ENCODE results near the gene KCNIP1.

KCNIP1 gene

DNA sequence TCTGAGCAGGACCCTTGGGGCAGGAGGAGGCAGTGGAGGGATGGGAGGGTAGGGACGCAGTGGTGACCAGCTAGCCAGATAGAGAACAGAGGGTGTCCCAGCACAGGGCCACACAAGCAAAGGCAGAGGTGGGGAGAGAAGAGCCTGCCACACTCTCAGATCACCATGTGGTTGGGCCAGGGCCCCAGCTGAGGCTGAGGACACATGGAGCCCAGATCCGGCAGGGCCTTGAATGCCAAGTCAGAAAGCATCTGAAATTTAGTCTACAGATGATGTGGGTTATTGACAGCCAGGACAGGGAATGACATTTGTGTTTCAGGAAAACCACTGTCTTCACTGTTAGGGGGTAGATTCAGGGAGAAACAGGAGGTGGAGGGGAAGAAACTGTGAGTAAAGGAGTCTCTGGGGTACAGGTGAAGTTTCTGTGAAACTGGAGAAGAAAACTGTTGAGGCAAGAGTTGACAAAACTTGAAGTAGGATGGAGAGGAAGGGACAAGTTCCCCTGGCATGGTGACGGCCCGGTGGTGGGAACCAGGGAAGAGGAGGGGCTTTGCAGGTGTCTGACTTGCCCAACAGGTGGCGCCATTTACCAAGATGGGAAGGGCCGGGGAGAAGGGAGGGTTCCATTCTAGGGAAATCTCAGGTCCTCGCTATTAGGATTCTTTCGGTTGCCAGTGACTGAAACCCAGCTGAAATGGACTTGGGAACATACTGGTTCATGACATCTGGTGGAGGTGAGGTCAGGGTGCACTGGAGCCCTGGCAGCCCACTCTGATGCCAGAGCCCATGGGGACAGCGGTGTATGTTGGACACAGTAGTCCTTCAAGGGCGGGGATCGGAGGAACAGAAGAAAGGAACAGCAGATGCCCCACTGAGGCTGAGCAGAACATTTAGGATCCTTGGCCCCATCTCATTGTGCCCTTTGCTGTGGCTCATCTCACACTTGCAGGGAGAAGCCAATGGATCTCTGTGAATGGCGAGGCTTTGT, 100.1 kb downstream of the KCNIP1 start:
- DNase-seq = peak; percentile 65 to 67

DNA sequence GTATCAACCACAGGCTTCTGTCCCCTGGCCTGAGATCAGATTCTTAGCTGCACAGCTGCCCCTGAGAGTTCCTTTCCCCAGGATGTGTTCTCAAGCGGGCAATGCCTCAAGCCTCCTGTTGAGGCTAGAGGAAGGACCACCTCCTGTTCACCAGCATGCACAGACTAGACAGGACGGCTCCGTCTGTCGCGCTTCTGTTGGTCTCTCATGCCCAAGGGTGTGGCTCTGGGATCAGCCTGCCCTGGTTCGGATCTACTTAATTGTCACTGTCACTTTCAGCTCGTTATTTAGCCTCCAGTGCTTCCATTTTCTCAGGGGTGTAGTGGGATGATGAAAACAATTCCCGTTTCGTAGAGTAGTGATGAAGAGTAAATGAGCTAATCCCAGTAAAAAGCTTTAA, 103.1 kb downstream of the KCNIP1 start:
- DNase-seq = no peak

DNA sequence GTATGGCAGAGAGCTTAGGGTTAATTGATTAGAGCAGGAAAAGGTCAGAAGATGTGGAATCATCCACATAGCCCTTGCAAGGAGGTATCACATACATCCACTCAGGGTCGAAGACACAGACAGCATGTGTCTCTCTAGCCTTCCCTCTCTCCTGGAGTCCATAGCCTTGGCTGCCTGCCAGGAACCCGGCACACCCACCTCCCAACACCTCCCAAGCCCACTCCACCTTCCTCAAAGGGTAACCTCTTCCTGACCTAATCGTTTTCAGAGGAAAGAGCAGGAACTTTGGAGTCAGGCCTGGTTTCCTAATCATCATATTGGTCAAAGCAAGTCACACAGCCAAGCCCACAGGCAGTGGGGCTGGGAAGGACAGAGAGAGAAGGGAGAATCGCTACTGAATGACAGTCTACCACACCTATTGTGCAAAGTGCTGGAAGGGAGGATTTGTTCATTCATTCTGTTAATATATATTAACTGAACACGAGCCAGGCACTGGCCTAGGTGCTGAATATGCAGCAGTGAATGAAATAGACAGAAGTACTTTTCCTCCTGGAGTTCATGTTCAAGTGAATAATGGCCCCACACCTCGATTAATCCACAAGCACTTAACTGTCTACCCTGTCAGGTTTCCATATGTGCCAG, 107.8 kb downstream of the KCNIP1 start:
- DNase-seq = no peak

DNA sequence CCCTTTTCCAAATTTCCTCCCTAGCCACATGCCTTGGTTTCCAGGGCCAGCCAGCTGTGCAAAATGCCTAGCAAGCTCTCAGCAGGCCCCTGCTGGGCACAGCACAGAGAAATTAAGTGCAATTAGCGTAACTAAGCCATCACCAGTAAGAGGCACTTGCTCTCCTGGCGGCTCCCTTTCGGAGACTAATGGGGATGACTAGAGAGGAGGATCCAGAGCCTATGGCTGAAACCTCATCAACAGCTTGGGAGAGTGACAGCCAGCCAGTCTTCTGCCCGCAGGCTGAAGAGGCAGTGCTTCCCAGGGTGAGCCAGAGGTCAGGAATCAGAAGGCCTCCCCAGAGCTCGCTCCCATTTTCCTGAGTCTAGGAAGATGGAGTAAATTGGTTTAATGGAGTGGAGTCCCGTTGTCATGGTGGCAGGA, 108.4 kb downstream of the KCNIP1 start:
- no peak for DNase-seq

DNA sequence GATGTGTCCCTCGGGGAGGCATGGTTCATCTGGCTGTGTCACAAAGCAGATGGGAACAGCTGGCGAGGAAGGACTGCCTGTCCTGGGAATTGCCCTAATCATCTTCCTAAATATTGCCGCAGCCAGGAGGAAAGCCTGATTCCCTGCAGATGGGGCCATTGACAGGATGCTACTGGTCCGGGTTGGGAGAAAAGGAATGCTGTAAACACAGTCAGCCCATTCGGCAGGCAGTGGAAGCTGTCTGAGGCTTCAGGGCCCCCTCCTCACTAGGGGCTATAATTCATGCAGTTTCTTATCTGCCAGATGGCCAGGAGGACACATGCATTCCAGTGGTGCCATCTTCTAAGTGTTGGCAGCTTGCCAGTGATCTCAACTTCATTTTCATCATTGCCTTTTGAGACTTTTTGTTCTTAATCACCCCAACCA, 110.3 kb downstream of the KCNIP1 start:
- DNase-seq = no peak

DNA sequence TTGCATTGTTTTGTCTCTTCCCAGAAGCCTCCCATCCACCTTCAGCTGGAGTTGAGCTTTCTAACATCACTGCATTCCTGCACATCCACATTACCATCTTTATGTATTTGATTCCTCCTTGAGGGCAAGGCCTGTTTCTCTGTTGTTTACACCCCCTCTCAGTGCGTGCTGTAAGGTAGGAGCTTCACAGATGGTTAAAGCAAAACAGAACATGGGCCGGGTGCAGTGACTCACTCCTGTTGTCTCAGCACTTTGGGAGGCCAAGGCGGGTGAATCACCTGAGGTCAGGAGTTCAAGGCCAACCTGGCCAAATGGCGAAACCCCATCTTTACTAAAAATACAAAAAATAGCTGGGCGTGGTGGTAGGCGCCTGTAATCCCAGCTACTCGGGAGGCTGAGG, 110.9 kb downstream of the KCNIP1 start:
- DNase-seq = no peak

DNA sequence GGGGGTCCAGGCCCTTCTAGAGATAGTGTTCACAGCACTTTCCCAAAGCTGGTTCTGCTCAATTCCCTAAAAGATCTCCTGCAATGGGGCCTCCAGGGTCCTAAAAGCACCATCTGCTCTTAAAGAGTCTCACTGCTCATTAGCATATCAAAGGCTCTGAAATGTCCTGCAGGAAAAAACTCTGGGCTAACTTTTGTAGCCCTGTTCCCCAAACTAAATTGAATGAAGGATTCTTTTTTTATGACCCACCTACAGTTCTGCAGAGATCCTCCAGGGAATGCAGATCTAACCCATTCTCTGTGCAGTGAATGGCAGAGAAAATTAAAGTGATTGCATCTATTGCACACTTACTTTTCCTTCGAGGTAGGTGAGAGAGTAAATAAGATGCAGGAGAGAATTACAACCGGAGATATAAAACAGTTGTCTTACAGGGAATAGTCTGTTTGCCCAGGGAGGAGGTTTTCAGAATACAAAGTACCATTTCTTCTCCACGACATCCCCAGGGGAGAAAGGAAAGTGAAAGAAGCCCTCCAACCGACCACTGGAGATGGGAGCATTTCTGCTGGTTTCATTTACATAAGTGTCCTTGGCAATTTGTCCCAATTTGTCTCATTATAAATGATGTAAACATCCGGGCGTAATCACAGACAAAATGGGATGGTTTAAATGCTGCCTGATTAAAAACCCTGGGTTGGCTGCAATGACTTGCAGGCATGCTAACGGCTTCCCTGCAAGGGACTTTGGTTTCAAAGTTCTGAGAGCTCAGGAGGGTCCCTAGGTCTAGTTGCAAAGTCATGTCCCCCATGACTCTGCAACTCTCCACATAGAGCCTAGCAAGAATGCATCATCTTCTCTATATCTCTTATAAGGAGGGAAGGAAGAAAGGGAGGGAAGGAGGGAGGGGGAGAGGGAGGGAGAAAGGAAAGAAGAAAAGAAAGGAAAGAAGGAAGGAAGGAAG, 114.0 kb downstream of the KCNIP1 start:
- DNase-seq = no peak

DNA sequence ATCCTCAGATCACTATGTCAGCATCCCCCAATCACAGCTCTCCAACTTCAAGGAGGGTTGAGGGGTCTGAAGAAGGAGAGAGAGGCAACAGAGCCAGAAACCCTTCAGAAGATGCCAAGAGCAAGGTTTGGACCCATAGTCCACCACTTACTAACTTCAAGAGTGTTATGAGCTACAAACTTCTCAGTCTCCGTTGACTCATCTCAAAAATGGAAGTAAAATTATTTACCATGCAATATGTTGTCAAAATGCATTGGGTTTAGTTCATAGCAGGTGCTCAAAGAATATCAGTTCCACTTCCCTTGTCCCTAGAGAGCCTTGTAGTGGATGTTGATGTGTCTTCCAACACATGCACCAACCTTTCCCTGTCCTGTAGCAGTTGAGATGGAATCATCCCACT, 116.0 kb downstream of the KCNIP1 start:
- no peak for DNase-seq

DNA sequence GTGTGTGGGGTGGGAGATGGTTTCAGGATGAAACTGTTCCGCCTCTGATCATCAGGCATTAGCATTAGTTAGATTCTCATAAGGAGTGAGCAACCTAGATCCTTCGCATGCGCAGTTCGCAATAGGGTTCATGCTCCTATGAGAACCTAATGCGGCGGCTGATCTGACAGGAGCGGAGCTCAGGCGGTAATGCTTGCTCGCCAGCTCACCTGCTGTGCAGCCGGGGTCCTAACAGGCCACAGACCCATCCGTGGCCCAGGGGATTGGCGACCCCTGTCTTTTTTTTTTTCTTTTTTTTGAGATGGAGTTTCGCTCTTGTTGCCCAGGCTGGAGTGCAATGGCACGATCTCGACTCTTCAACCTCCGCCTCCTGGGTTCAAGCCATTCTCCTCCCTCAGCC, 119.1 kb downstream of the KCNIP1 start:
- DNase-seq = no peak

DNA sequence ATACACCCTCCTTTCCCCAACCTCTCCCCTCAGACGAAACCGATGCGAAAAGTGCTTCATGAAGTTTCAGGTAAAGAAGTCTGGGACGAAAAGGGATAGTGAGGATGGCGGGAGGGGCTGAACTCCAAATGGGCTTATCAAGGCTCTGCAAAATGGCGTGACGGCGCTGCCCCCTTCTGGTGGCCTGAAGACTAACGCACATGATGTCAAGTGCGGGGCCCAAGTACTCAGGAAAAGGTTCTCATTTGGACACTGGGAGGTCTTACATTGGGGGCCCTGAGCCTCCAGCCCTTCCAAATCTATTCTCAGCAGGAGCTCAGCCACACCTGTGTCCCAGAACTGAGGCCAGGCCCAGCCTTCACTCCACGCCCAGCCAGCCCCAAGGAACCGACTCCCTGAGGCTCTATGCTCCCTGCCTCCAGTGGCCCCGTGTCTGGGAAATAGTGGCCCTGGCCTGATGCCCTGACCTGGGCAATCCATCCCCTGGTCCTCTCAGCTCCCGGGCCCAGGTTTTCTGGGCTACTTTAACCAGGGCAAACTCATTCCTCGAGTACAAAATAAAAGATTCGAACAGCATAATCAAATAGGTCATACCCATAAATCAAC, 119.9 kb downstream of the KCNIP1 start:
- peak; percentile 42 to 45 for DNase-seq

DNA sequence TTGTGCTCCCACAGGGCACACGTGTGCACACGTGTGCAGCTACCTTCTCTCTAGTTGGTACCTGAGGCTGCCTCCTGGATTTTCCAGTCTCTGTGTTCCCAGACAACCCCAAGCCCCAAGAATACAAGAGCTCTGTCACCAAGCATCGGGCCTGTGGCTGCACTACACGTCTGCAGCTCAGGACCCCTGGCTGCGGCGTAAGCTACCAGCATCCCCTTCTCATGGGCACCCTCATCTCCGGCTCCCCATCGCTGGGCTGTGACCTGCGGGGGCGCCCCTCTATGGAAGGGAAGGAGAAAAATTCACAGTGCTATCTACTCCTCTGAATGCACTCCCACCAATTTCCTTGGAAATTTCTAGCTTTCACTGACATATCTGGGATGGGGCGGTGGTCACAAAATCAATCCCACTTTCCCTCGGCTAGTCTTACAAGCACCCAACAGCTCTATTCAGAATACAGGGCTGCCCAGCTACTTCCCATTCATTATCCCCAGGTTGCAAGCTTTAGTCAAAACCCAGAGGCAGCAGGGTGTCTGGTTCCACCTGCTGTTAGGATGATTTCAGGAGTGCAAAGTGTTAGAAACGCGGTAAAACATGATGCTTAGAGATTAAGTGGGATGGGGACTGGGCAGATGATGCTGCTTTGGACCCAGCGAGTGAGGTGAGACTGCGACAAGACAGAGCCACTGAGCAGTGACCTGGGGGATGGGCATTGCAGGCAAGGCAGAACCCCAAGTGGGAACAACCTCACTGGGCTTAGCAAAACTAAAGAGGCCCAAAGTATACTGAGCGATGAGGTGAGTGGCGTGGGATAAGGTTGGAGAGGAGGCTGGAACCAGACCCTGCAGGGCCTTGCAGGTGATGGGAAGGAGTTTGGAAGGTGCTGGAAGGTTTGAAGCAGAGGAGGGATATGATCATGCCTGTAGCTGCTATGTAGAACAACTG, 121.7 kb downstream of the KCNIP1 start:
- no peak for DNase-seq

DNA sequence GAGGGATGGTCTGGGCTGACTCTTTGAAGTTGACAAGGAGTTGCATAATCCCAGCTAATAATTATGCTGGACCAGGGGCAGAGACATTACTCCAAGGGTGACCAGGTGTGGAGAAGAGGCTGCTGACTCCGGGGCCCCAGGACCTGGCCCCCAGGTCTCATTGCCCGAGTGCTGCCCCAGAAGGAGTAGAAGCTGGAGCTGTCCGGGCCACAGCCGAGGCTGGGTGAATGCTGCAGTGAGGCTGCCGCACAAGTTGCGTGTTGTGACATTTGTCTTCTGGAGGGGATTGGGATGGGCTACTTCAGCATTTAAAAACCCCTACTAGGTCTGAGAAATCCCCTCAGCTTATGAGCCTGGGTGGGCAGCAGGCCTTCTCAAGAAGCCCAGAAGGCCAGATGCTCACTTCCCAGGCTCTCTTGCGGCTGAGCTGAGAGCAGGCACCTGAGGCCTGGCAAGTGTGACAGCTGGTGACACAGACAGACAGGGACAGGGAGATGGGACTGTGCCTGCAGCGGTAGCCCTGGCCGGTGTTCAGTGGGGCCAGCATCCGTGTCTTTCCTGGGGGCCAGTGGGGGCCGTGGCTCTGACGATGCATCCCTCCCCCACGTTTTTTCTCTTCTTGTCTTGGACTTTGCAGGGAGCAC, 122.8 kb downstream of the KCNIP1 start:
- no peak for DNase-seq

DNA sequence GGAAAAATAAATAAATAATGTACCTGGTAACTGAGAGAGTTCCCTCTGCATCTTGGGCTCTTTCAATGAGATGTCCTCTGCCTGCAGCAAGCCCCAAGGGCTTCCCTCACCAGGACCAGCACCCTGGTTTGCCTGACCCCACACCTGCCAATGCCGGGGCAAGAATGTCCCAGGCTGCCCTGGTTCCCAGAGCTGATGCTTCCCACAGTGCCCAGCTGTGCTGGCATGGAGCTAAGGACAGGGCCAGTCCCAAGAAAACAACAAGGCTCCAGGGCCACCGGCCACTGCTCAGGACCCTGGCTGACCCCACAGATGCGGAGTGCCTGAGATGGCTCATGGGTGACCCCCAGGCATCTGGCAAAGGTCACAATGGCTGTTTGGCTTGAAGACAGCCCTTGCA, 123.5 kb downstream of the KCNIP1 start:
- no peak for DNase-seq

DNA sequence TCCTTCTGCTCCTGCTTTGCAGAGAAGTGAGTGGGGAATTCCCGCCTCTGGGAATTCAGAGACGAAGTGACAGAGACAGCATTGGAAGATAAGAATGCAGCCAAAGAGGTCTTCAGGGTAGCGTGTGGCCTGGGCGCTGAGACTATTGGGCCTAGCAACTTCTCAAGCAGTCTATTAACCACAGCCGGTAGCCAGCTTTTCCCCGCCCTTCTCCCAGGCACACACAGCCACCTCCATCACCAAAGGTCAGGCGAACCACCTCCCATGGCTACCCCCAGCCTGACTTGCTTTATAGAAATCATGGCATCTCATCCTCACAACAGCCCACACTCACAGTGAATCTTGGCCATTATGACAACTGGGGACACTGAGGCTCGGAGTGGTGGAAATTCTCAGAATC, 124.2 kb downstream of the KCNIP1 start:
- DNase-seq = no peak

DNA sequence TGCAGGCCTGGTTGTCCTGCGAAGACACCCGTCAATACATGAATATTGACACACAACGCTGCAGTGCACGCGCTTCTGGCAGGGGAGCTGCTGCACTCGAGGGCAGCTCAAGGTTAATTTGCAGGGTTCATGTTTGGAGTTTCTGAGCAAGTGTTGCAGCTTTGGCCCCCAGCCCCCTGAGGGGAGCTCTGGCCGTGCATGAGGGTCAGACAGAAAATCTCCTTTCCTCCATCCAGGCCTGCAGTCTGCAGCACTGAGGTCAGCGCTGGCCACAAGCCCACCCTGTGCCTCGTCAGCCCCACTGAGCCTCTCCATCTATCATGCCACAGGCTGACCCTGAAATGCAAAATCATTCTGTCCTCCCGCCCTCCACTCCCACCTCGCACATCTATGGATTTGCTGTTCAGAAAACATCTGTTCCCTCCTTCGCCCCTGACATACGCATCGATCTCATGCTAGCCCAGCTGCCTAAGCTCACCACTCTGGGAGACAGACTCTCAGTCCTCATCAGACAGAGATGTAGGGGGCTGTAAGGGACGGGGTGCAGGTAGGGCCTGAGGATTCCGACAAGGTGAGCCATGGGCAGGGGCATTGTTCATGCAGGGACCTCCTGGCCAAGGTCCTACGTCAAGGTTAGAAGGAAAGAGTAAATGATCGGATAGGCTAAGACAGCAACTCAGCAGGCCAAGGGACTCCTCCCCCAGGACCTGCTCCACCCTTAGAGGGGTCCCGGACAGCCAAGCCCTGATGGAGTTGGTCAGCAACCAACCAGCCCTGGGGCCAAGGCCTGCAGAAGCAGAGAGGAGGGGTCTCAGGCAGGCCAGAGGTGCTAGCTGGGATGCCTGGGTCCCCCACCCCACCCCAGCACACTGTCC, 125.1 kb downstream of the KCNIP1 start:
- no peak for DNase-seq

DNA sequence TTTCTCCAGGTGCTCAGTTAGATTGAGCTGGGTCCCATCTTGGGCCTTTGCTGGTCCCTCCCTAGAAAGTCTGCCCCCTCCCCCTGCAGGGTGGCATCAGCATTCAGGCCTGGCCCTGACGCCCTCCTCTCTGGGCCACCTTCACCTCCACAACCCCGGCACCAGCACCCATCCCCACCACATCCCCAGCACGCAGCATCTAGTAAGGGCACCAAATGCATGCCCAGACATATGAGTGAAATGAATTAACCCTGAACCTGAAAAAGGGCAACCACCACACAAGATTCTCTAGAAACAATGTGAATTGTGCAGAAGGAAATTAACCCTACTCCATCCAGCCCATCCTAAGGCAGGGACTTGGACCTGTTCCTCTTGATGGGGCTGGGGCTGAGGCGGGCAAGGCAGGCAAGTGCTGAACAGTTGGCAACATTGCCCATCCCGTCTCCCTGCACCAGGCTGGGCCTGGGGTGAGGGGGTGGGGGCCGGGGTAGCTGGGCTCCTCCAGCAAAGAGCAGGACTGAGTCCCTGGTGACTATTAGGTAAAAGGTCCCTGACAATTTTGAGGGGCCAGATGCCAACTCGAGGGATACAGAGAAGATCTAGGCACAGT, 125.9 kb downstream of the KCNIP1 start:
- no peak for DNase-seq

DNA sequence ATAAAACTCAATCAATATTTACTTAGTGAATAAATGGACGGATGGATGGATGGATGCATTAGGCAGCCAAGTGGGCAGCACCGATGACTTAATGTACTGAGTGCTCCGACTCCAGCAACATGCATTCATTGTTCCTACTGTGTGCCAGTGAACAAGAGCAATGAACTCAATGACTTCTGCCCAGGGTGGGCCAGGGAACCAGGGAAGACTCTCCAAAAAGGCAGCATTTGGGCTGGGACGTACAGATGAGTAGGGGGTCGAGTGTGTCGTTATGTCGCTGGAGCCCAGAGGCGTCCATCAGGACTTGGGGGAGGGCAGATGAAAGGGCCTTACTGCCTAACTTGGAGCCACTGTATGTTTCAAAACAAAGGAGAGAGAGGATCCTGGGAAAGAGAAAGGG, 126.4 kb downstream of the KCNIP1 start:
- no peak for DNase-seq

DNA sequence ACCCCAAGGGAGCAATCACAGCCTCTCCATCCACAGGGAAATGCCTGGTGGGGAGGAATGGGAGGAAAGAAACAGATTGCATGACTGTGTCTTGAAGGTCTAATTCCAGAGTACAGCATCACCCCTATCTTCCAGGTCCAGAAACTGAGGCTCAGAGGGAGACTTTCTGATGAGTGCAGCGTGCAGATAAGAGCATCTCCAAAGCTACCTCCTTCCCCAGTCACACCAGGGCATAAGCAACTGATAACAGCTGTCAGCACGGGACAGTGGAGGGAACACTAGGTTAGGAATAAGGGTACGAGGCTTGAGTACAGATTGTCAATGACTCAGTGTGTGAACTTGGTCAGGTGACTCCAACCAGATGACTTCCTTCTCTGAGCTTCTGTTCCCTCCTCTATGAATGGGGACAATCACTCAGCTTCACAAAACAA, 126.9 kb downstream of the KCNIP1 start:
- DNase-seq = no peak

DNA sequence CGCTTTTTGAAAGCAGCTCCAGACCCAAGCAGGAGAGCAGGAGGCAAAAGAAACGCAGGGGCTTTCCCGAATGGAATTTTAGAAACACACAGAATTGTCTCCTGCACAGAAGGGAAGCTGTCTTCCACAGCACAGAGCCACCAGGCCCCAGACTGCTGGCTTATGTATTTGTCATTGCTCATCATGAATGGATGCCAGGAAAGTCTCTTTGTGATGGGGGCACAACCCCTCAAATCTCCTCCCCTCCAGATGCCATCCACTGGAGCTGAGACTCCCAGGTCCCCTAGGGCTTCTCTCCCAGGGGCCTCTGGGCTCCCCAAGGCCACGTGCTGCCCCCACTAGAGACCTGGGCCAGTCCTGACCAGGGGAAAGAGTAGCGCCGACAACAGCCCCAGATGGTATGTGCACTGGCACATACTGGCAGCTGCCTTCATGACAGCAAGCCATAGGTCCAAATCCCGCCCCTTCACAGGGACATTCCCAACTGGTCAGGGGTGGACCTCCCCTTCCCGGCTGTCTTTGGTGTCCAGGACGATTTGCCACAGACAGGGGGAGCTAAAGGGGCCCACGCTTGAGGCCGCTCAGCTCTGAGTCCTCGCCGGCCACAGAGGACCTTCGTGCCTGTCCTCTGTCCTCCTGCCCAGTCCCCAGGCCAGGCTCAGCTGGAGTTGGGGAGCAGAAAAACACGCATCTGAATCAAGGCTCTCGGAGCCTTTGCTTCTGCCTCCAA, 127.8 kb downstream of the KCNIP1 start:
- no peak for DNase-seq

All from stimulated activated CD4-positive, alpha-beta T cell treated with anti-CD3 and anti-CD28 coated beads, Interleukin-2, amount 100 ng/mL, for 48 hours (primary cell).